Activated CD4-positive, alpha-beta T cell treated with anti-CD3 and anti-CD28 coated beads for 48 hours (primary cell): ENCODE results near the gene KRTAP5-10.
"Not testable (repeated sequence)": the region's sequence is repeated elsewhere in the genome, so short reads cannot be mapped to it uniquely, and the experiment has no call there.

Experiments used
- DNase-seq: peaks from one replicate; pipeline ENCODE4 v3.0.0-alpha.2; 2020

The KRTAP5-10 gene

DNA sequence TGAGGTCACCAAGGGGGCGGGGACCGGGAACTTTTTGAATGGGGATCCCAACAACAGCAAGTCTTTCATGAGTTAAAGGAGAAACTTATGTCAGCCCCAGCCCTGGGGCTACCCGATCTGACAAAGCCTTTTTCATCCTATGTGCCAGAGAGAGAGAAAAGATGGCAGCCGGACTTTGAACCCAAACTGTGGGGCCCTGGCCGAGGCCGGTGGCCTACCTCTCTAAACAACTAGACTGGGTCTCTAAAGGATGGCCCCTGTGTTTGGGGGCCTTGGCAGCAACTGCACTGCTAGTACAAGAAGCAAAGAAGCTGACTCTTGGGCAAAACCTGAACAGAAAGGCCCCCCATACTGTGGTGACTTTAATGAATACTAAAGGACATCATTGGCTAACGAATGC, 48.6 kb downstream of the KRTAP5-10 start:
- not testable (repeated sequence) for DNase-seq

DNA sequence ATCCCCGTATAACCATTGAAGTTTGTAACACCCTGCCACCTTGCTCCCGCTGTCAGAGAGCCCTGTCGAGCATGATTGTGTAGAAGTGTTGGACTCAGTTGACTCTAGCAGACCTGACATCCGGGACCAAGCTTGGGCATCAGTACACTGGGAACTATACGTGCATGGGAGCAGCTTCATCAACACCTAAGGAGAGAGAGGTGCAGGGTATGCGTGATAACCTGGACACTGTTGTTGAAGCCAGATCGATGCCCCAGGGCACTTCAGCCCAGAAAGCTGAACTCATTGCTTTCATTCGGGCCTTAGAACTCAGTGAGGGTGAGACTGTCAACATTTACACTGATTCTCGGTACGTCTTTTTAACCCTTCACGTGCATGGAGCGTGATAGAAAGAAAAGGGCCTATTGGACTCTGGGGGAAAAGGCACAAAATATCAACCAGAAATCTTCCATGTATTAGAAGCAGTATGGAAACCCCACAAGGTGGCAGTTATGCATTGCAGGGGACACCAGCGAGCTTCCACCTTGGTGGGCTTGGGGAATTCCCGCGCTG, 49.1 kb downstream of the KRTAP5-10 start:
- DNase-seq: not testable (repeated sequence)

DNA sequence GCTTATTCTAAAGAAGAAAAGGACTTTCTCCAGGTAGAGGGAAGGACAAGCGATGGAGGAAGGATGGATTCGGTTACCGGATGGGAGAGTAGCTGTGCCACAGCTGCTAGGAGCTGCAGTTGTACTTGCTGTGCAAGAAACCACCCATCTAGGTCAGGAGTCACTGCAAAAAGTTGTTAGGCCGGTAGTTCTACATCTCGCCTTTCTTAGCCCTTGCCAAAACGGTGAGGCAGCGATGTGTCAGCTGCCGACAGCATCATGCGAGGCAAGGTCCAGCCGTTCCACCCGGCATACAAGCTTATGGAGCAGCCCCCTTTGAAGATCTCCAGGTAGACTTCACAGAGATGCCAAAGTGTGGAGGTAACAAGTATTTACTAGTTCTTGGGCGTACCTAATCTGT, 49.6 kb downstream of the KRTAP5-10 start:
- DNase-seq: not testable (repeated sequence)
